22Rv1 (cell line): Measurements from ENCODE around the gene POFUT1.

Experiments used
- CTCF ChIP-seq: fragments of 450-650 bp; IDR thresholded peaks from 2 replicates; pipeline ENCODE4 v1.5.1; 2017; ENCODE audit warnings: mild to moderate bottlenecking
- ZFX ChIP-seq: fragments of 450-650 bp; IDR thresholded peaks from 2 replicates; pipeline ENCODE4 v1.6.1; 2017; ENCODE audit warnings: antibody characterized with exemption, borderline replicate concordance

- no peak for TF ChIP-seq CTCF
- TF ChIP-seq ZFX = no peak
Observed at GRCh38 chr20:32285082-32285620, 77.5 kb downstream of the POFUT1 start.
